ENCODE data around the gene ROBO1. TPM values are rescaled to one million over a fixed set of nuclear protein-coding genes. Genes with fewer than 3 reads are reported as not detected.

The ROBO1 gene
- total and polyA plus RNA-seq, 2 donors from 2014 or later, result 2.1 to 22.1 TPM

GRCh38 chr3:79436387-79436786, 331.4 kb downstream of the ROBO1 start:
- no peak for FAIRE-seq
- TF ChIP-seq CTCF (IDR thresholded peaks at IDR 0.05; ENCODE audit: borderline replicate concordance, extremely low read depth, insufficient read depth), result no peak
- Histone ChIP-seq H3K27ac (ENCODE audit: low read depth in 2 of 2, low read length in 2 of 2) (no peak overlapping the region), H3K36me3 (ENCODE audit: control insufficient read depth in 2 of 3, insufficient read depth in 3 of 3, low read length in 3 of 3) (no peaks in the 10 kb centered on the region), H3K9ac (ENCODE audit: low read length in 3 of 3) (no peak overlapping the region), H3K4me1 (ENCODE audit: control insufficient read depth in 2 of 3, insufficient read depth in 2 of 3, low read depth in 1 of 3, low read length in 3 of 3) (no peaks in the 10 kb centered on the region), H3K4me3 (ENCODE audit: low read length in 3 of 3) (no peak overlapping the region), H3K27me3 (ENCODE audit: control insufficient read depth, insufficient read depth, low read length) (no peaks in the 10 kb centered on the region), H3K9me3 (ENCODE audit: control insufficient read depth in 2 of 3, insufficient read depth in 1 of 3, low read length in 3 of 3) (no peaks in the 10 kb centered on the region)
- DNase-seq, result no peak
- intact Hi-C loops (cut with DNase I), result no loop called here

GRCh38 chr3:79427081-79427480, 340.7 kb downstream of the ROBO1 start:
- TF ChIP-seq CTCF (IDR thresholded peaks at IDR 0.05; ENCODE audit: borderline replicate concordance, extremely low read depth, insufficient read depth), result no peak
- no peak for DNase-seq

GRCh38 chr3:79424811-79425210, 343.0 kb downstream of the ROBO1 start:
- Histone ChIP-seq H3K27ac (ENCODE audit: low read depth in 2 of 2, low read length in 2 of 2) (no peak overlapping the region), H3K27me3 (ENCODE audit: control insufficient read depth, insufficient read depth, low read length) (no peaks in the 10 kb centered on the region), H3K9ac (ENCODE audit: low read length in 3 of 3) (no peak overlapping the region), H3K4me3 (ENCODE audit: low read length in 3 of 3) (no peak overlapping the region), H3K36me3 (ENCODE audit: control insufficient read depth in 2 of 3, insufficient read depth in 3 of 3, low read length in 3 of 3) (no peaks in the 10 kb centered on the region), H3K9me3 (ENCODE audit: control insufficient read depth in 2 of 3, insufficient read depth in 1 of 3, low read length in 3 of 3) (no peaks in the 10 kb centered on the region), H3K4me1 (ENCODE audit: control insufficient read depth in 2 of 3, insufficient read depth in 2 of 3, low read depth in 1 of 3, low read length in 3 of 3) (no peaks in the 10 kb centered on the region)
- DNase-seq (no peak), FAIRE-seq (no peak)
- intact Hi-C loops (cut with DNase I), result no loop called here
- no peak for TF ChIP-seq CTCF (IDR thresholded peaks at IDR 0.05; ENCODE audit: borderline replicate concordance, extremely low read depth, insufficient read depth)

More at GRCh38 chr3:79427081-79427480, 340.7 kb downstream of the ROBO1 start:
- no peak overlapping the region for H3K9ac ChIP-seq (ENCODE audit: low read length in 3 of 3)
- intact Hi-C loops (cut with DNase I), result no loop called here
- no peaks in the 10 kb centered on the region for H3K36me3 ChIP-seq (ENCODE audit: control insufficient read depth in 2 of 3, insufficient read depth in 3 of 3, low read length in 3 of 3)
- no peaks in the 10 kb centered on the region for H3K9me3 ChIP-seq (ENCODE audit: control insufficient read depth in 2 of 3, insufficient read depth in 1 of 3, low read length in 3 of 3)
- H3K4me3 ChIP-seq (ENCODE audit: low read length in 3 of 3), result no peak overlapping the region
- no peaks in the 10 kb centered on the region for H3K4me1 ChIP-seq (ENCODE audit: control insufficient read depth in 2 of 3, insufficient read depth in 2 of 3, low read depth in 1 of 3, low read length in 3 of 3)
- no peaks in the 10 kb centered on the region for H3K27me3 ChIP-seq (ENCODE audit: control insufficient read depth, insufficient read depth, low read length)
- FAIRE-seq, result no peak
- no peak overlapping the region for H3K27ac ChIP-seq (ENCODE audit: low read depth in 2 of 2, low read length in 2 of 2)

GRCh38 chr3:79423417-79423816, 344.4 kb downstream of the ROBO1 start:
- no peak overlapping the region for H3K4me3 ChIP-seq (ENCODE audit: low read length in 3 of 3)
- H3K27ac ChIP-seq (ENCODE audit: low read depth in 2 of 2, low read length in 2 of 2), result no peak overlapping the region
- no peaks in the 10 kb centered on the region for H3K4me1 ChIP-seq (ENCODE audit: control insufficient read depth in 2 of 3, insufficient read depth in 2 of 3, low read depth in 1 of 3, low read length in 3 of 3)
- H3K27me3 ChIP-seq (ENCODE audit: control insufficient read depth, insufficient read depth, low read length), result no peaks in the 10 kb centered on the region
- H3K36me3 ChIP-seq (ENCODE audit: control insufficient read depth in 2 of 3, insufficient read depth in 3 of 3, low read length in 3 of 3), result no peaks in the 10 kb centered on the region
- no peak for TF ChIP-seq CTCF (IDR thresholded peaks at IDR 0.05; ENCODE audit: borderline replicate concordance, extremely low read depth, insufficient read depth)
- FAIRE-seq (no peak), DNase-seq (no peak)
- H3K9ac ChIP-seq (ENCODE audit: low read length in 3 of 3), result no peak overlapping the region
- intact Hi-C loops (cut with DNase I), result no loop called here
- no peaks in the 10 kb centered on the region for H3K9me3 ChIP-seq (ENCODE audit: control insufficient read depth in 2 of 3, insufficient read depth in 1 of 3, low read length in 3 of 3)

Measured in kidney (tissue), 14 donors.